Measurements from ENCODE around the gene NIPAL4.

DNA sequence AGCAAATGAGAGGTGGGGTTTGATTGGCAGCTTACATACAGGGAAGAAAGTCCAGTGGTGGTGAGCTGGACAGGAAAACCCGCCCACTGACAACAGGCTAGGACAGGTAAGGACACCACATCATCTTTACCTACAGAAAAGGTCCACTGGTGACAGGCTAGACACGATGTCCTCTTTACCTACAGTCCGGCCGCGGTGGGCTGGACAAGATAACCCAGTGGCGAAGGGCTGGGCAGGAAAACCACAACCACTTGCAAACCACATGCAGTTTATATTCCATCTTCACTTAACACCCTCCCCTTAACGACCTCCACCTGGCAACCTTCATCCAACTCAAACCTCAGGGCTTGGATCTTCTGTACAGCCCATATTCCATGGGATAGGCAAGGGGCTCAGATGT lies 5.0 kb upstream of the NIPAL4 start:
- TF ChIP-seq POLR2AphosphoS5 (IDR thresholded peaks at IDR 0.05), result no peak
- TF ChIP-seq, protein P1, sequence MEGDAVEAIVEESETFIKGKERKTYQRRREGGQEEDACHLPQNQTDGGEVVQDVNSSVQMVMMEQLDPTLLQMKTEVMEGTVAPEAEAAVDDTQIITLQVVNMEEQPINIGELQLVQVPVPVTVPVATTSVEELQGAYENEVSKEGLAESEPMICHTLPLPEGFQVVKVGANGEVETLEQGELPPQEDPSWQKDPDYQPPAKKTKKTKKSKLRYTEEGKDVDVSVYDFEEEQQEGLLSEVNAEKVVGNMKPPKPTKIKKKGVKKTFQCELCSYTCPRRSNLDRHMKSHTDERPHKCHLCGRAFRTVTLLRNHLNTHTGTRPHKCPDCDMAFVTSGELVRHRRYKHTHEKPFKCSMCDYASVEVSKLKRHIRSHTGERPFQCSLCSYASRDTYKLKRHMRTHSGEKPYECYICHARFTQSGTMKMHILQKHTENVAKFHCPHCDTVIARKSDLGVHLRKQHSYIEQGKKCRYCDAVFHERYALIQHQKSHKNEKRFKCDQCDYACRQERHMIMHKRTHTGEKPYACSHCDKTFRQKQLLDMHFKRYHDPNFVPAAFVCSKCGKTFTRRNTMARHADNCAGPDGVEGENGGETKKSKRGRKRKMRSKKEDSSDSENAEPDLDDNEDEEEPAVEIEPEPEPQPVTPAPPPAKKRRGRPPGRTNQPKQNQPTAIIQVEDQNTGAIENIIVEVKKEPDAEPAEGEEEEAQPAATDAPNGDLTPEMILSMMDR (IDR thresholded peaks at IDR 0.05), result no peak
